Skeletal muscle satellite cell (primary cell): ENCODE results near the gene SOHLH1.
"Not testable (repeated sequence)": the region's sequence is repeated elsewhere in the genome, so short reads cannot be mapped to it uniquely, and the experiment has no call there.

ENCODE experiments used
- H3K27me3 ChIP-seq: 2 replicates; pipeline ENCODE4 v1.7.0; 2013; ENCODE audit warnings: low read length; ENCODE audit not compliant: control insufficient read depth, insufficient read depth
- H3K36me3 ChIP-seq: 2 replicates; pipeline ENCODE4 v1.7.0; 2013; ENCODE audit warnings: mild to moderate bottlenecking, control low read depth, low read length; ENCODE audit not compliant: insufficient read depth
- H3K4me1 ChIP-seq: 2 replicates; pipeline ENCODE4 v1.7.0; 2013; ENCODE audit warnings: low read length; ENCODE audit not compliant: control insufficient read depth, insufficient read depth
- H3K4me2 ChIP-seq: 2 replicates; pipeline ENCODE4 v1.7.0; 2013; ENCODE audit warnings: mild to moderate bottlenecking, low read length
- H3K4me3 ChIP-seq: 2 replicates; pipeline ENCODE4 v1.7.0; 2013; ENCODE audit warnings: low read length
- H3K9ac ChIP-seq: 2 replicates; pipeline ENCODE4 v1.7.0; 2013; ENCODE audit warnings: mild to moderate bottlenecking, low read depth, low read length, moderate library complexity
- H3K9me3 ChIP-seq: replicated peaks from 2 replicates; pipeline ENCODE4 v1.7.0; 2013; ENCODE audit warnings: mild to moderate bottlenecking, control low read depth, low read length

Gene SOHLH1

GRCh38 chr9:135670721-135671590 lies 28.3 kb downstream of the SOHLH1 start:
- H3K4me3 ChIP-seq = no peak overlapping the region
- H3K36me3 ChIP-seq = no peaks in the 10 kb centered on the region
- H3K9me3 ChIP-seq = no peaks in the 10 kb centered on the region
- no peaks in the 10 kb centered on the region for H3K4me1 ChIP-seq
- H3K27me3 ChIP-seq = peaks cover 5% of the 10 kb centered on the region
- no peak overlapping the region for H3K9ac ChIP-seq
- H3K4me2 ChIP-seq = no peak overlapping the region

- no peaks in the 10 kb centered on the region for H3K4me1 ChIP-seq
- H3K4me3 ChIP-seq = no peak overlapping the region
- H3K27me3 ChIP-seq = peaks cover 5% of the 10 kb centered on the region
- H3K4me2 ChIP-seq = no peak overlapping the region
- H3K9ac ChIP-seq = no peak overlapping the region
- no peaks in the 10 kb centered on the region for H3K9me3 ChIP-seq
- no peaks in the 10 kb centered on the region for H3K36me3 ChIP-seq
These were observed 29.5 kb downstream of the SOHLH1 start for GRCh38 chr9:135669616-135670285.

- not testable (repeated sequence) for H3K9ac ChIP-seq, H3K9me3 ChIP-seq, H3K4me2 ChIP-seq, H3K4me3 ChIP-seq, H3K36me3 ChIP-seq, H3K27me3 ChIP-seq, H3K4me1 ChIP-seq
These were observed 30.3 kb downstream of the SOHLH1 start for GRCh38 chr9:135669018-135669417.

- Histone ChIP-seq H3K4me3 (no peak overlapping the region), H3K9ac (no peak overlapping the region), H3K36me3 (no peaks in the 10 kb centered on the region), H3K4me2 (no peak overlapping the region), H3K9me3 (no peaks in the 10 kb centered on the region), H3K27me3 (no peaks in the 10 kb centered on the region), H3K4me1 (no peaks in the 10 kb centered on the region)
These were observed 31.7 kb downstream of the SOHLH1 start for GRCh38 chr9:135667463-135668001.

GRCh38 chr9:135666534-135667462 lies 32.5 kb downstream of the SOHLH1 start:
- no peaks in the 10 kb centered on the region for H3K4me1 ChIP-seq
- H3K27me3 ChIP-seq = no peaks in the 10 kb centered on the region
- no peaks in the 10 kb centered on the region for H3K9me3 ChIP-seq
- no peak overlapping the region for H3K4me2 ChIP-seq
- no peak overlapping the region for H3K4me3 ChIP-seq
- no peak overlapping the region for H3K9ac ChIP-seq
- H3K36me3 ChIP-seq = no peaks in the 10 kb centered on the region

GRCh38 chr9:135665795-135666189 lies 33.5 kb downstream of the SOHLH1 start:
- Histone ChIP-seq H3K27me3 (no peaks in the 10 kb centered on the region), H3K4me1 (no peaks in the 10 kb centered on the region), H3K9me3 (no peaks in the 10 kb centered on the region), H3K9ac (no peak overlapping the region), H3K4me2 (no peak overlapping the region), H3K4me3 (no peak overlapping the region), H3K36me3 (no peaks in the 10 kb centered on the region)

- Histone ChIP-seq H3K27me3 (no peaks in the 10 kb centered on the region), H3K4me2 (no peak overlapping the region), H3K36me3 (no peaks in the 10 kb centered on the region)
These were observed 34.2 kb downstream of the SOHLH1 start for GRCh38 chr9:135664801-135665794.

GRCh38 chr9:135664266-135664665 lies 35.0 kb downstream of the SOHLH1 start:
- Histone ChIP-seq H3K9me3 (no peaks in the 10 kb centered on the region), H3K36me3 (no peaks in the 10 kb centered on the region), H3K4me3 (no peak overlapping the region), H3K9ac (no peak overlapping the region), H3K27me3 (no peaks in the 10 kb centered on the region), H3K4me2 (no peak overlapping the region), H3K4me1 (no peaks in the 10 kb centered on the region)

More at GRCh38 chr9:135664801-135665794, 34.2 kb downstream of the SOHLH1 start:
- no peaks in the 10 kb centered on the region for H3K4me1 ChIP-seq
- no peak overlapping the region for H3K4me3 ChIP-seq
- H3K9me3 ChIP-seq = no peaks in the 10 kb centered on the region
- H3K9ac ChIP-seq = no peak overlapping the region

GRCh38 chr9:135663857-135664256 lies 35.4 kb downstream of the SOHLH1 start:
- H3K9me3 ChIP-seq = no peaks in the 10 kb centered on the region
- H3K4me2 ChIP-seq = no peak overlapping the region
- no peaks in the 10 kb centered on the region for H3K36me3 ChIP-seq
- no peak overlapping the region for H3K9ac ChIP-seq
- no peak overlapping the region for H3K4me3 ChIP-seq
- H3K27me3 ChIP-seq = no peaks in the 10 kb centered on the region
- H3K4me1 ChIP-seq = no peaks in the 10 kb centered on the region

GRCh38 chr9:135663451-135663770 lies 35.9 kb downstream of the SOHLH1 start:
- H3K27me3 ChIP-seq = no peaks in the 10 kb centered on the region
- H3K4me2 ChIP-seq = no peak overlapping the region
- H3K36me3 ChIP-seq = no peaks in the 10 kb centered on the region
- H3K9ac ChIP-seq = no peak overlapping the region
- no peak overlapping the region for H3K4me3 ChIP-seq
- no peaks in the 10 kb centered on the region for H3K4me1 ChIP-seq
- H3K9me3 ChIP-seq = no peaks in the 10 kb centered on the region
